ENCODE measurements around the gene ARMC9. TPM values are rescaled to one million over a fixed set of nuclear protein-coding genes. Genes with fewer than 3 reads are reported as not detected.

The ARMC9 gene, protein sequence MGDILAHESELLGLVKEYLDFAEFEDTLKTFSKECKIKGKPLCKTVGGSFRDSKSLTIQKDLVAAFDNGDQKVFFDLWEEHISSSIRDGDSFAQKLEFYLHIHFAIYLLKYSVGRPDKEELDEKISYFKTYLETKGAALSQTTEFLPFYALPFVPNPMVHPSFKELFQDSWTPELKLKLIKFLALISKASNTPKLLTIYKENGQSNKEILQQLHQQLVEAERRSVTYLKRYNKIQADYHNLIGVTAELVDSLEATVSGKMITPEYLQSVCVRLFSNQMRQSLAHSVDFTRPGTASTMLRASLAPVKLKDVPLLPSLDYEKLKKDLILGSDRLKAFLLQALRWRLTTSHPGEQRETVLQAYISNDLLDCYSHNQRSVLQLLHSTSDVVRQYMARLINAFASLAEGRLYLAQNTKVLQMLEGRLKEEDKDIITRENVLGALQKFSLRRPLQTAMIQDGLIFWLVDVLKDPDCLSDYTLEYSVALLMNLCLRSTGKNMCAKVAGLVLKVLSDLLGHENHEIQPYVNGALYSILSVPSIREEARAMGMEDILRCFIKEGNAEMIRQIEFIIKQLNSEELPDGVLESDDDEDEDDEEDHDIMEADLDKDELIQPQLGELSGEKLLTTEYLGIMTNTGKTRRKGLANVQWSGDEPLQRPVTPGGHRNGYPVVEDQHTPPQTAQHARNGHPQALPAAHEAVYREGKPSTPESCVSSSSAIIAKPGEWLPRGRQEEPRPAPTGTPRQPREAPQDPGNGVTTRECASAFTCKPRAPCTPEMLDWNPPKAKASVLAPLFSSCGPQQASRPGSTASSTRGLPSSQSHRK
- total RNA-seq (2014; rRNA removed) (12.8 and 23.4 TPM in 2 replicates), Bru-seq, nascent RNA (percentile 82 among the genes with signal in this experiment), BruChase-seq, experiment 1, labeled RNA remaining after a 6-hour chase (percentile 67 among the genes with signal in this experiment), BruChase-seq, experiment 2, labeled RNA remaining after a 2-hour chase (percentile 84 among the genes with signal in this experiment)
- long read RNA-seq, transcript ARMC9-201 (21 exons, 2,300 nt): major isoform, 36 of 199 reads
- long read RNA-seq, partial matches to known transcripts: 57 of 199 reads
- long read RNA-seq, other reads (novel, unspliced or antisense): 106 of 199 reads

DNA sequence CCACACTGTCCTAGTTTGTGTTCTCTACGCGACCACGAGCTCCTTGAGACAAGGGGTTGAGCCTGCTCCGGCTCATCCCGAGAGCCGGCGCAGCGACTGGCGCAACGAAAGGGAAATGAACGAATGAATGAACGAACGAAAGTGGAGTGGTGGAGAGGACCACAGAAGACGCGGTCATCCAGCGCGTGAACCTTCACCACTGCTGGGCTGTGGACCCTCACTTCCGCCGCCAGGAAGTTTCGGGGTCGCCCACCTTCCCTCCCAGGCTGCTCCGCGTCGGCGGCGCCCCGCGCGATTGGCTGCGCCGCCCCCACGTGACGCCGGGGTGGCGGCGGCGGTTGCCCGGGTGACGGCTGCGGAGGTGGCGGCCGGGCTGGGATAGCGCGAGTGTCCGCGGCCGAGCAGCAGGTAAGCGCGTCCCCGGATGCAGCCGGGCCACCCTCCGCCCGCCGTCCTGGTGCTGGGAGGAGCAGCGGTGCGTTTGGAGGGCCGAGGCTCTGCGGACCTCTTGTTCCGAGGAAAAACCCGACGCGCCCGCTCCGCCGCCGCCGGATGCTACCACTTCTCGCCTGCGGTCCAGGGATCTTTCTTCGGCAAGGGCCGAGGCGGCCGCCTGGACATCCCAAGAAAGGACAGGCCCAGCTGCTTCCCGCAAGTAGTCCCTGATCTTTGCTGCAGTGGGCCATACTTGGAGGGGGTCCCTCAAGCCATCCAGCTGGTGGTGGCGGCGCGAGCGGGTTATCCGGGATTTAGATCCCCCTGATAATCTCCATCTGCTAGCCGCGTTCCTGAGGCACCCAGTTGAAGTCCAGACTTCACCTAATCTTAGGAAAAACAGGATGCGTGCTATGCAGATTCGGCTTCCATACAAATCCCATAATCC, at the start of gene ARMC9:
TSS of gene ARMC9 (plus strand) at position 341 of the 883 bp plus-strand sequence. CDS start 7,608 bp downstream, outside the sequence.
- H3K27me3 ChIP-seq (ENCODE audit: low read length): no peaks in the 10 kb centered on the region
- H3K4me1 ChIP-seq (ENCODE audit: insufficient read depth, low read length): peaks cover 27% of the 10 kb centered on the region
- peak within 1 kb of the TSS; percentile 99 for H3K4me3 ChIP-seq (ENCODE audit: low read length)
- POLR2A ChIA-PET (ENCODE audit: unreplicated experiment): interaction anchor here (0.5 to 0.7 kb wide), 2 partner anchors 71 to 75 kb away, joined by 3 to 5 read pairs; no protein-coding TSS in a partner anchor
- H3K9me2 ChIP-seq (replicated peaks; ENCODE audit: low read length): no peaks in the 10 kb centered on the region
- BruUV-seq (replicated peaks): TSS peak; percentile 76
- peak within 1 kb of the TSS; percentile 12 for H3K27ac ChIP-seq (ENCODE audit: low read length)
- H2AFZ ChIP-seq (ENCODE audit: low read length): peak within 1 kb of the TSS; percentile 100
- H4K20me1 ChIP-seq (ENCODE audit: low read length): no peaks in the 10 kb centered on the region
- CTCF ChIA-PET: no interaction called here
- peak; percentile 72 for DNase-seq
- TF ChIP-seq, protein P1, sequence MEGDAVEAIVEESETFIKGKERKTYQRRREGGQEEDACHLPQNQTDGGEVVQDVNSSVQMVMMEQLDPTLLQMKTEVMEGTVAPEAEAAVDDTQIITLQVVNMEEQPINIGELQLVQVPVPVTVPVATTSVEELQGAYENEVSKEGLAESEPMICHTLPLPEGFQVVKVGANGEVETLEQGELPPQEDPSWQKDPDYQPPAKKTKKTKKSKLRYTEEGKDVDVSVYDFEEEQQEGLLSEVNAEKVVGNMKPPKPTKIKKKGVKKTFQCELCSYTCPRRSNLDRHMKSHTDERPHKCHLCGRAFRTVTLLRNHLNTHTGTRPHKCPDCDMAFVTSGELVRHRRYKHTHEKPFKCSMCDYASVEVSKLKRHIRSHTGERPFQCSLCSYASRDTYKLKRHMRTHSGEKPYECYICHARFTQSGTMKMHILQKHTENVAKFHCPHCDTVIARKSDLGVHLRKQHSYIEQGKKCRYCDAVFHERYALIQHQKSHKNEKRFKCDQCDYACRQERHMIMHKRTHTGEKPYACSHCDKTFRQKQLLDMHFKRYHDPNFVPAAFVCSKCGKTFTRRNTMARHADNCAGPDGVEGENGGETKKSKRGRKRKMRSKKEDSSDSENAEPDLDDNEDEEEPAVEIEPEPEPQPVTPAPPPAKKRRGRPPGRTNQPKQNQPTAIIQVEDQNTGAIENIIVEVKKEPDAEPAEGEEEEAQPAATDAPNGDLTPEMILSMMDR (conservative IDR thresholded peaks at IDR 0.05; ENCODE audit: low read depth, low read length): no peak
- TF ChIP-seq EZH2phosphoT487 (IDR thresholded peaks at IDR 0.05; ENCODE audit: borderline replicate concordance, low read length): no peak
- peak; percentile 89 for ATAC-seq
- H3K9me3 ChIP-seq (ENCODE audit: low read length): no peaks in the 10 kb centered on the region
- peak within 1 kb of the TSS; percentile 75 for H3K4me2 ChIP-seq (ENCODE audit: low read length)
- H3K36me3 ChIP-seq (ENCODE audit: low read depth, low read length): no peaks in the 10 kb centered on the region
- H3K79me2 ChIP-seq (ENCODE audit: low read length): peaks cover 11% of the 10 kb centered on the region; the same call in 1 of the 2 replicates
- intact Hi-C loops (cut with micrococcal nuclease): loop anchor here (5.0 kb wide), 1 partner anchor 96 kb away; no protein-coding TSS in a partner anchor
- H3F3A ChIP-seq (ENCODE audit: low read length, unreplicated experiment): no peaks in the 10 kb centered on the region
- peak within 1 kb of the TSS; percentile 64 for H3K9ac ChIP-seq (ENCODE audit: low read length)

DNA sequence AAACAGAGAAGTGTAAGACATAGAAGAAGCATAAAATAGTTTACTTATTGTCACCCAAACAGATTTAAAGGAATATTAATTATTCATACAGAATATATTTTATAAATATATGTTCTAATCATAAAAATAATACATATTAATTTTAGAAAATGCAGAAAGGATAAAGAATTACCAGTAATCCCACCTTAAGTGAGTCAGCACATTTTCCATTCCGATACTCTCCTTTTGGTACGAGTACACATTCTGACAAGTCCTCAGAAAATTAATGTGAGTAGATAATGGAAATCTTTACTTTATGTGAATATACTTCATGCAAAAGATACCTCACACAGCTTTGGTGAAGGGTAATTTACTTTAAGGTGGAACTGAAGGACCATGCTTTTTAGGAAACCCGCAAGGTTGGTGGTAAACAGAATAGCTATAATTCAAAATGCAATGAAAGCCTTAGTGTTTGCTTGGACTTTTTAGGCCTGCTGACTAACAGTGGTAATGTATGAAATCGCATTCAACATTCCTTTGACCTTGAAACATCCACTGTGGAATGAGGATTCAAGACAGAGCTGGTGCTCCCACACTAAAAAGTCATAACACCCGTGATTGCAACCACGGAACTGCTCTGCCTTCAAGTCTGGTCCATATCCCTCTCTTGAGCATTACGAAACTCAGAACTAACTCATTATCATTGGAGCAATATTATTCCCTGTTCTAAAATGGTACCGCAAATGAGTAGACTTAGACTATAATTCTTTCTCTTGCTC, 45.5 kb upstream of the ARMC9 start:
- intact Hi-C loops (cut with micrococcal nuclease): no loop called here
- Histone ChIP-seq H3F3A (ENCODE audit: low read length, unreplicated experiment) (no peaks in the 10 kb centered on the region), H3K27me3 (ENCODE audit: low read length) (no peaks in the 10 kb centered on the region), H3K9me3 (ENCODE audit: low read length) (no peaks in the 10 kb centered on the region), H3K9me2 (replicated peaks; ENCODE audit: low read length) (no peaks in the 10 kb centered on the region), H3K79me2 (ENCODE audit: low read length) (no peaks in the 10 kb centered on the region), H3K4me2 (ENCODE audit: low read length) (no peak overlapping the region), H3K4me3 (ENCODE audit: low read length) (no peak overlapping the region), H3K4me1 (ENCODE audit: insufficient read depth, low read length) (no peaks in the 10 kb centered on the region), H2AFZ (ENCODE audit: low read length) (no peak overlapping the region), H3K36me3 (ENCODE audit: low read depth, low read length) (peaks cover 46% of the 10 kb centered on the region), H3K9ac (ENCODE audit: low read length) (no peak overlapping the region), H3K27ac (ENCODE audit: low read length) (no peak overlapping the region), H4K20me1 (ENCODE audit: low read length) (0 out of 2 replicates have a peak, but pooled peaks cover 3% of the 10 kb centered on the region)
- DNase-seq: no peak
- ATAC-seq: no peak
- POLR2A ChIA-PET (ENCODE audit: unreplicated experiment): no interaction called here
- TF ChIP-seq, protein P1 (conservative IDR thresholded peaks at IDR 0.05; ENCODE audit: low read depth, low read length): no peak
- TF ChIP-seq EZH2phosphoT487 (IDR thresholded peaks at IDR 0.05; ENCODE audit: borderline replicate concordance, low read length) (no peak), EZH2 (IDR thresholded peaks at IDR 0.05; ENCODE audit: low read length, unreplicated experiment) (no peak)
- CTCF ChIA-PET: no interaction called here
- no TSS peak for BruUV-seq (replicated peaks)

All from PC-3 (cell line).